SKM-1 treated with dmso at 0.1 percent for 144 hours (cell line): ENCODE measurements around the gene KLHDC7B.

Source experiments
- DNase-seq: peaks from one replicate; lab custom pipeline; 2025; ENCODE audit not compliant: unreplicated experiment; lab: John Stamatoyannopoulos, UW

Gene KLHDC7B

GRCh38 chr22:50529416-50529896 is 16.2 kb upstream of the KLHDC7B start:
- DNase-seq = no peak

GRCh38 chr22:50529897-50530579 is 15.7 kb upstream of the KLHDC7B start, which contains the start of gene TYMP:
TYMP (minus strand) TSS chr22:50530012; CDS start chr22:50529709, 303 bp downstream.
- peak; percentile 70 for DNase-seq

GRCh38 chr22:50530580-50530876 is 15.2 kb upstream of the KLHDC7B start:
- DNase-seq = no peak

- DNase-seq = peak; percentile 85
Measured at GRCh38 chr22:50530877-50531545, 14.7 kb upstream of the KLHDC7B start.

- peak; percentile 38 for DNase-seq
Measured at GRCh38 chr22:50531546-50531961, 14.1 kb upstream of the KLHDC7B start.

- no peak for DNase-seq
Measured at GRCh38 chr22:50531962-50532674, 13.6 kb upstream of the KLHDC7B start.

GRCh38 chr22:50532824-50533796 is 12.6 kb upstream of the KLHDC7B start:
- DNase-seq = no peak

- peak; percentile 47 for DNase-seq
Measured at GRCh38 chr22:50533856-50534711, 11.6 kb upstream of the KLHDC7B start.

GRCh38 chr22:50535113-50535512 is 10.6 kb upstream of the KLHDC7B start:
- DNase-seq = no peak

GRCh38 chr22:50536226-50536625 is 9.5 kb upstream of the KLHDC7B start:
- DNase-seq = no peak

GRCh38 chr22:50537765-50538164 is 7.9 kb upstream of the KLHDC7B start:
- no peak for DNase-seq

GRCh38 chr22:50540381-50540780 is 5.3 kb upstream of the KLHDC7B start:
- no peak for DNase-seq

- DNase-seq = peak; percentile 83
Measured at GRCh38 chr22:50541667-50542026, 4.1 kb upstream of the KLHDC7B start.

- DNase-seq = peak; percentile 26
Measured at GRCh38 chr22:50542416-50542927, 3.2 kb upstream of the KLHDC7B start.

- no peak for DNase-seq
Measured at GRCh38 chr22:50544078-50544745, 1.5 kb upstream of the KLHDC7B start.

- DNase-seq = no peak
Measured at GRCh38 chr22:50544746-50545253, 899 bp upstream of the KLHDC7B start.

GRCh38 chr22:50546326-50547262 is 895 bp downstream of the KLHDC7B start:
- no peak for DNase-seq
